OCI-LY1 (cell line): Measurements from ENCODE around the gene GNL3L.

Experiments
- H2AFZ ChIP-seq: fragments of 200-600 bp; sonication (generic), shearing (Covaris generic); 2 replicates; pipeline ENCODE4 v1.6.0; 2014; ENCODE audit warnings: antibody characterized with exemption, mild to moderate bottlenecking, low read length
- H3F3A ChIP-seq: fragments of 200-600 bp; sonication (generic), shearing (Covaris generic); 2 replicates; pipeline ENCODE4 v1.6.0; 2014; ENCODE audit warnings: mild to moderate bottlenecking, antibody characterized with exemption, low read length, moderate library complexity; ENCODE audit not compliant: insufficient read depth
- H3K27ac ChIP-seq: fragments of 200-600 bp; sonication (generic); 2 replicates; pipeline ENCODE4 v1.5.1; 2014; ENCODE audit warnings: low read length, mixed run types, mild to moderate bottlenecking, low read depth; ENCODE audit not compliant: poor library complexity, severe bottlenecking
- H3K27me3 ChIP-seq: fragments of 200-600 bp; sonication (generic); 2 replicates; pipeline ENCODE4 v1.6.0; 2014; ENCODE audit warnings: antibody characterized with exemption, mild to moderate bottlenecking, low read length, moderate library complexity; ENCODE audit not compliant: insufficient read depth
- H3K36me3 ChIP-seq: fragments of 200-600 bp; sonication (generic); 2 replicates; pipeline ENCODE4 v1.6.1; 2014; ENCODE audit warnings: mild to moderate bottlenecking, antibody characterized with exemption, low read length, moderate library complexity, mixed read lengths; ENCODE audit not compliant: insufficient read depth
- H3K4me1 ChIP-seq: fragments of 200-600 bp; sonication (generic); 2 replicates; pipeline ENCODE4 v1.5.1; 2014; ENCODE audit warnings: mild to moderate bottlenecking, low read length, moderate library complexity; ENCODE audit not compliant: insufficient read depth, severe bottlenecking
- H3K4me2 ChIP-seq: fragments of 200-600 bp; sonication (generic), shearing (Covaris generic); 2 replicates; pipeline ENCODE4 v1.6.1; 2014; ENCODE audit warnings: low read length
- H3K4me3 ChIP-seq: fragments of 200-600 bp; sonication (generic); 2 replicates; pipeline ENCODE4 v1.5.1; 2014; ENCODE audit warnings: low read length, low read depth, mild to moderate bottlenecking, mixed read lengths; ENCODE audit not compliant: poor library complexity, severe bottlenecking
- H3K79me2 ChIP-seq: fragments of 200-600 bp; shearing (Covaris generic); 2 replicates; pipeline ENCODE4 v1.6.1; 2016; ENCODE audit warnings: mixed run types, low read length, mixed read lengths; ENCODE audit not compliant: insufficient read depth
- H3K9ac ChIP-seq: fragments of 200-600 bp; sonication (generic), shearing (Covaris generic); 2 replicates; pipeline ENCODE4 v1.6.1; 2014; ENCODE audit warnings: mild to moderate bottlenecking, low read length, mixed read lengths
- H3K9me2 ChIP-seq: fragments of 200-600 bp; sonication (generic), shearing (Covaris generic); 2 replicates; pipeline ENCODE4 v1.6.1; 2014; ENCODE audit warnings: low read depth, mild to moderate bottlenecking, low read length, mixed read lengths
- H3K9me3 ChIP-seq: fragments of 200-600 bp; shearing (Covaris generic); 2 replicates; pipeline ENCODE4 v1.6.1; 2014; ENCODE audit warnings: low read length, mixed read lengths
- H4K20me1 ChIP-seq: fragments of 200-600 bp; sonication (generic), shearing (Covaris generic); 2 replicates; pipeline ENCODE4 v1.6.0; 2016; ENCODE audit warnings: mild to moderate bottlenecking, low read length; ENCODE audit not compliant: insufficient read depth
- EZH2 ChIP-seq: fragments of 200-600 bp; sonication (generic), shearing (Covaris generic); IDR thresholded peaks from 2 replicates; pipeline ENCODE4 v1.8.0; 2017; ENCODE audit warnings: borderline replicate concordance, mixed run types, mild to moderate bottlenecking, antibody characterized with exemption, low read length, moderate library complexity, mixed read lengths
- TF ChIP-seq, protein P1 (sequence below): fragments of 200-600 bp; sonication (generic), shearing (Covaris generic); IDR thresholded peaks from 2 replicates; pipeline ENCODE4 v1.5.1; 2017; ENCODE audit warnings: mild to moderate bottlenecking, antibody characterized with exemption, low read length, moderate library complexity, mixed read lengths

Gene GNL3L

DNA sequence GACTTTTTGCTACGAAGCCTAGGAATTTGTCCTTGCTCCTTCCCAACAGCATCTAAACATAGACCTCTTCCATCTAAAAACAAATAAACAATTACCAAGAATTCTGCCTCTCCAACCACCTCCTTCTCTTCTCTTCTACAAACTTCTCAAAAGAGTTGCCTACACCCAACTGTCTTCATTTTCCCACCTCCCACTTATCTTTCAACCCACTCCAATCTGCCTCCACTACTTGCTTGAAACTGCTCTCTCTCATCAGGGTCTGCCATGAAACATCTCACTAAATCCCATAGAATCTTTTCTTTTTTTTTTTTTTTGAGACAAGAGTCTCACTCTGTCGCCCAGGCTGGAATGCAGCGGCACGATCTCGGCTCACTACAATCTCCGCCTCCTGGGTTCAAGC is 33.1 kb upstream of the GNL3L start:
- Histone ChIP-seq H3K36me3 (no peaks in the 10 kb centered on the region), H3K9ac (no peak overlapping the region), H3K4me3 (no peak overlapping the region), H3K27me3 (no peaks in the 10 kb centered on the region), H4K20me1 (no peaks in the 10 kb centered on the region), H3F3A (no peaks in the 10 kb centered on the region), H3K4me1 (no peaks in the 10 kb centered on the region), H3K79me2 (no peaks in the 10 kb centered on the region), H2AFZ (no peak overlapping the region), H3K27ac (no peak overlapping the region), H3K4me2 (no peak overlapping the region), H3K9me2 (no peaks in the 10 kb centered on the region), H3K9me3 (no peaks in the 10 kb centered on the region)
- TF ChIP-seq, protein P1, sequence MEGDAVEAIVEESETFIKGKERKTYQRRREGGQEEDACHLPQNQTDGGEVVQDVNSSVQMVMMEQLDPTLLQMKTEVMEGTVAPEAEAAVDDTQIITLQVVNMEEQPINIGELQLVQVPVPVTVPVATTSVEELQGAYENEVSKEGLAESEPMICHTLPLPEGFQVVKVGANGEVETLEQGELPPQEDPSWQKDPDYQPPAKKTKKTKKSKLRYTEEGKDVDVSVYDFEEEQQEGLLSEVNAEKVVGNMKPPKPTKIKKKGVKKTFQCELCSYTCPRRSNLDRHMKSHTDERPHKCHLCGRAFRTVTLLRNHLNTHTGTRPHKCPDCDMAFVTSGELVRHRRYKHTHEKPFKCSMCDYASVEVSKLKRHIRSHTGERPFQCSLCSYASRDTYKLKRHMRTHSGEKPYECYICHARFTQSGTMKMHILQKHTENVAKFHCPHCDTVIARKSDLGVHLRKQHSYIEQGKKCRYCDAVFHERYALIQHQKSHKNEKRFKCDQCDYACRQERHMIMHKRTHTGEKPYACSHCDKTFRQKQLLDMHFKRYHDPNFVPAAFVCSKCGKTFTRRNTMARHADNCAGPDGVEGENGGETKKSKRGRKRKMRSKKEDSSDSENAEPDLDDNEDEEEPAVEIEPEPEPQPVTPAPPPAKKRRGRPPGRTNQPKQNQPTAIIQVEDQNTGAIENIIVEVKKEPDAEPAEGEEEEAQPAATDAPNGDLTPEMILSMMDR: no peak
- no peak for TF ChIP-seq EZH2

DNA sequence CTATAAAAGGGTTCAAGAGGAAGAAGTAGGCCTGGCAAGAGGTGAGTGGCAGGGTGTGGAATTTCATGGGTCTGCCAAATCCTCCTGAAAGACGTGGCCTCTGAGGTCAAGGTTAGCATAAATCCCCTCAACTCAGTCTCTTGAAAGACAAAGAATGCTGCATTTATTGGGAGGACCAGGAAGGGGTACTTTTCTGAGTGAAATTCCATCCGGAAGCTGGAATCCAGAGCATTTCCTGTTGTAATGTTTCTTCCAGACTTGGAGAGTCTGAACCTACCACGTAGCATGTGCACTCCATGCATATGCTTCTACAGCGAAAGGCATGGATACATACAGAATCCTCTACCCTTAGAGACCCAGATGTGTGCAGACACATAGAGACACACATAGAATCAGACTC is 20.6 kb upstream of the GNL3L start:
- no peaks in the 10 kb centered on the region for H3K4me1 ChIP-seq
- no peak overlapping the region for H3K9ac ChIP-seq
- H2AFZ ChIP-seq: no peak overlapping the region

DNA sequence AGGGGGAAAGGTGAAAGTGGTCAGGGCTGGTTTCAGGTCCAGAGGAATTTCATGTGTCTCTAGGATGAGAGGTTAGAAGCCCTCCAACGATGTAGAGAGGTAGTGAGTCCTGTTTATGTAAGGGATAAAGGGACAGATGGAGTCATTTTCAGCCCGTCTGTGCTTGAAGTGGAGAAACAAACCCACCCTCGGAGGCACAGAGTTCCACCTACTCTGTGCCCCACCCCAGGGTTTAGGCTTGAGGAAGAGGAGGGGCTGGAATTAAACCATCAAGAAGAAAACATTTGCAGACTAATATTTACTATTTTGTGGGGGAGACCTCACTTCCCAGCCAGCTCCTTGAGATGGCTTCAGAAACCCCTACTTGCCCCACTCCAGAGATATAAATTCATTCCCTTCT is 868 bp upstream of the GNL3L start:
- Histone ChIP-seq H3K9ac (no peak overlapping the region; the same call in 1 of the 2 replicates), H3K9me3 (no peaks in the 10 kb centered on the region), H3K36me3 (peaks cover 27% of the 10 kb centered on the region), H3F3A (no peaks in the 10 kb centered on the region), H3K4me2 (peak overlapping the region; percentile 71), H3K79me2 (peaks cover 36% of the 10 kb centered on the region), H2AFZ (no peak overlapping the region; the same call in 1 of the 2 replicates), H4K20me1 (no peaks in the 10 kb centered on the region), H3K27me3 (no peaks in the 10 kb centered on the region), H3K4me3 (peak overlapping the region; percentile 100), H3K9me2 (no peaks in the 10 kb centered on the region), H3K4me1 (peaks cover 23% of the 10 kb centered on the region), H3K27ac (peak overlapping the region; percentile 72)
- TF ChIP-seq, protein P1: no peak
- no peak for TF ChIP-seq EZH2

More for the DNA sequence above, 20.6 kb upstream of the GNL3L start:
- no peaks in the 10 kb centered on the region for H4K20me1 ChIP-seq
- no peaks in the 10 kb centered on the region for H3K9me3 ChIP-seq
- H3K79me2 ChIP-seq: no peaks in the 10 kb centered on the region
- no peaks in the 10 kb centered on the region for H3K36me3 ChIP-seq
- no peaks in the 10 kb centered on the region for H3K9me2 ChIP-seq
- H3K27me3 ChIP-seq: no peaks in the 10 kb centered on the region
- H3K4me3 ChIP-seq: no peak overlapping the region
- no peak overlapping the region for H3K27ac ChIP-seq
- H3F3A ChIP-seq: no peaks in the 10 kb centered on the region
- TF ChIP-seq EZH2: no peak
- TF ChIP-seq, protein P1: no peak
- no peak overlapping the region for H3K4me2 ChIP-seq
